HG03103 (cell line): ENCODE data around the gene GRM2.

Source experiments
- ATAC-seq: cut with Tn5 transposase; IDR thresholded peaks from one replicate; pipeline ENCODE4 v1.9.1; 2021; ENCODE audit warnings: low read depth; ENCODE audit not compliant: unreplicated experiment

GRM2 gene

GRCh38 chr3:51703761-51704510, 2.9 kb upstream of the GRM2 start:
- ATAC-seq = no peak

- ATAC-seq = no peak
These were observed 2.3 kb upstream of the GRM2 start for GRCh38 chr3:51704511-51704950.

GRCh38 chr3:51705276-51706020, 1.4 kb upstream of the GRM2 start:
- ATAC-seq = no peak

DNA sequence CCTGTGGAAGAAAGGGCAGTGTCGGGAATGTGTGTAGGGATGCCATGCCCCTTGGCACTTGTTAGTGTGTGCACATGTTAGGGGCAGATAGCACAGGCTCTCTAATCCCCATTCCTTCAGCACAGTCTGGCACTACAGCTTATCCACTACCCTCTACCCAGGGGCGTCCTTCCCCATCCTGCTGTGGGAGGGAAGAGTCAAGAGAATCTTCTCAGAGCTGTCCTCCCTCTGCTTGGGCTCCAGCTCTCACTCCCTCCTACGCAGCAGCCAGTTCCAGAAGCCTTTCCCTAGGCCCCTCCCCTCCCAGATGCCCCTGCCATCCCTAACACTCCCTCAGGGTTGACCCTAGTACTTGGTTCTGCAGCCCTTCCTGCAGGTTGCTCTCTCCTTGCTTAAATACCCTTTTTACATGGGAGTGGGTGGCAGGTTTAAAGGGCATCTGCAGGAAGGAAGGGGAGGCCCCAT, 815 bp upstream of the GRM2 start:
- ATAC-seq = no peak

DNA sequence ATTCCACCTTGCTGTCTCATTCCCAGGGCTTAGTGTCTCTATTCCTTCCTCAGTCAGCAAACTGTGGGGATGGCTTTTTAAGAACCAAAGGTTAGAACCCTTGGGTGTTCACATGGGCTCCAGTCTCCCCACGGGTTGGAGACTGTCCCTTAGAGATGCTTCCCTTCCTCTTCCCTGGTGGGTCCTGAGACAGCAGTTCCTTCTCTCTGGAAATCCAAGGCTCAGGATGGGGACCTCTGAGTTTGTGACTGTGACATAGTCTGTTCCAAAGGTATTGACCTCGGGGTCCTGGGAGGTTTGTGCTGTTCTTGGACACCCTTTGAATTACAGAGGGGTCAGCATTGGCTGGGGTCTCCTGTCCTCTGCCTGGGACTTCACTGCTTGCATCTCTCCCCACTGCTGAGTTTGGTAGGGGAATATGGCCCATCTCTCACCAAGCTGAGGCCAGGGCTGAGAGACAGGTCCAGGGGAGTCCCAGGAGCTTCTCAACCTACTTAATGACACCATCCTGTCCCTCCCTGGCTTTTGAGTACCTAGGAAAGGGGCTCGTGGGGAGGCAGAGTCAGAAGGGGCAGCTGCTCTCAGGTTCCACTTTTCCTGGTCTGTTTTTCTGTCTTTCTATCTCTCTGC, 1.5 kb downstream of the GRM2 start:
- no peak for ATAC-seq

- ATAC-seq = no peak
These were observed 2.1 kb downstream of the GRM2 start for GRCh38 chr3:51709004-51709420.

DNA sequence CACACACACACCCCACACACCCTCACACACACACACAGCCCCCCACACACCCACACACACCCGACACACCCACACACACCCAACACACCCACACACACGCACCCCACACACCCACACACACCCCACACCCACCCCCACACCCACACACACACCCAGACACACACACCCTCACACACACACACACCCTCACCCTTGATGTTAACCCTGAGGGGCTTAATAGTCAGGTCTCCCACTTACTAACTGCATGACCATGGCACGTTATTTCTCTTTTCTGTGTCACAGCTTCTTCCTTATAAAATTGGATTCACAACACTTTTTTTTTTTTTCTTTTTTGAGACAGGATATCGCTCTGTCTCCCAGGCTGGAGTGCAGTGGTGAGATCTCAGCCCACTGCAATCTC, 2.8 kb downstream of the GRM2 start:
- no peak for ATAC-seq

GRCh38 chr3:51710631-51711351, 3.9 kb downstream of the GRM2 start:
- ATAC-seq = no peak

DNA sequence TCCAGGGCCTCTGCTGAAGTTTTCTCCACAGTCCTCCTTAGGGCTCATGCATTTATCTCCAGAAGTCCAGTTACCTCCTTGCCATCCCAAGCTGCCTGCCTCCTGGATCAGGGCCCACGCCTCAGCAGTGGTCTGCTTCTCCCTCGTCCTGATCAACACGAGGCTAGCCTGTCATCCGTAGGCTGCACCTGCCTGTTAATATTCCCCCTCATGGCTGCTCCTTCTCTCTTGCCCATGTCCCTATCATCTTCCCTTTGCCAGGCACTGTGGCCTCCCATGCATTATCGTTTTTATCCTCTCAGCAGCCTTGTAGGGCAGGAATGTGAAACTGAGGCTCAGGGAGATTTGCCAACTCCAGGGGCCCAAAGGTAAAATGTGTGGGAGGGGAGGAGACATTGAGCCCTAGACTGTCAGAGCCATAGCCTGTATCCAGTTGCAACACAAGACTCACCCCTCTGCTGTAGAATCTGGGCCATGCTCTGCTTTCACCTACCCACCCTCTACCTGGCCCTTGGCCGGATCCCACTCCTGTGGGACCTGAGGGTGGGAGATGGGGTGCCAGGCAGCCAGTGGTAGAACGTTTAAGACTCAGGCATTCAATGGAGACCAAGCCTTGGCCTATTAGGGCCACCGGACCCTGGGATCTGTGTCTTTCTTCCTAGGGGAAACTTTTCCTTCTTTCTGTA, 4.6 kb downstream of the GRM2 start:
- ATAC-seq = no peak

GRCh38 chr3:51712038-51712420, 5.2 kb downstream of the GRM2 start:
- ATAC-seq = no peak

DNA sequence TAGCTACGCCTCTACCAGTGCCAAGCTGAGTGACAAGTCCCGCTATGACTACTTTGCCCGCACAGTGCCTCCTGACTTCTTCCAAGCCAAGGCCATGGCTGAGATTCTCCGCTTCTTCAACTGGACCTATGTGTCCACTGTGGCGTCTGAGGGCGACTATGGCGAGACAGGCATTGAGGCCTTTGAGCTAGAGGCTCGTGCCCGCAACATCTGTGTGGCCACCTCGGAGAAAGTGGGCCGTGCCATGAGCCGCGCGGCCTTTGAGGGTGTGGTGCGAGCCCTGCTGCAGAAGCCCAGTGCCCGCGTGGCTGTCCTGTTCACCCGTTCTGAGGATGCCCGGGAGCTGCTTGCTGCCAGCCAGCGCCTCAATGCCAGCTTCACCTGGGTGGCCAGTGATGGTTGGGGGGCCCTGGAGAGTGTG, 5.7 kb downstream of the GRM2 start:
- ATAC-seq = no peak

DNA sequence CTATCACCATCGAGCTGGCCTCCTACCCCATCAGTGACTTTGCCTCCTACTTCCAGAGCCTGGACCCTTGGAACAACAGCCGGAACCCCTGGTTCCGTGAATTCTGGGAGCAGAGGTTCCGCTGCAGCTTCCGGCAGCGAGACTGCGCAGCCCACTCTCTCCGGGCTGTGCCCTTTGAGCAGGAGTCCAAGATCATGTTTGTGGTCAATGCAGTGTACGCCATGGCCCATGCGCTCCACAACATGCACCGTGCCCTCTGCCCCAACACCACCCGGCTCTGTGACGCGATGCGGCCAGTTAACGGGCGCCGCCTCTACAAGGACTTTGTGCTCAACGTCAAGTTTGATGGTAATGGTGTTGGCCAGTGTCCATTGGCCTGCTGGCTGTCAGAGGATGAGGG, 6.1 kb downstream of the GRM2 start:
- no peak for ATAC-seq

- ATAC-seq = no peak
These were observed 8.5 kb downstream of the GRM2 start for GRCh38 chr3:51715231-51715976.

- no peak for ATAC-seq
These were observed 9.1 kb downstream of the GRM2 start for GRCh38 chr3:51715977-51716294.

- ATAC-seq = no peak
These were observed 9.9 kb downstream of the GRM2 start for GRCh38 chr3:51716805-51717204.

DNA sequence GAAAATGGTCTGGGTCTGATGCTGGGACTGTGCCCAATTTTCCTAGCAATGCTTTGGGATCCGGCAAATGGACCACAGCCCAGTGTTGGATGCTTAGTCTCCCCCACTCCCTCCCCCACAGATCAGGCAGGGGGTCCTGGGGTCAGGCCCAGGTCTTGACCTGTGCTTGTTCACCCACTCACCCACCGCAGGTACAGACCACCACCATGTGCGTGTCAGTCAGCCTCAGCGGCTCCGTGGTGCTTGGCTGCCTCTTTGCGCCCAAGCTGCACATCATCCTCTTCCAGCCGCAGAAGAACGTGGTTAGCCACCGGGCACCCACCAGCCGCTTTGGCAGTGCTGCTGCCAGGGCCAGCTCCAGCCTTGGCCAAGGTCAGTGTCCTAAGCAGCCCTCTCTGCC, 10.6 kb downstream of the GRM2 start:
- ATAC-seq = no peak

GRCh38 chr3:51717947-51718346, 11.1 kb downstream of the GRM2 start:
- no peak for ATAC-seq

DNA sequence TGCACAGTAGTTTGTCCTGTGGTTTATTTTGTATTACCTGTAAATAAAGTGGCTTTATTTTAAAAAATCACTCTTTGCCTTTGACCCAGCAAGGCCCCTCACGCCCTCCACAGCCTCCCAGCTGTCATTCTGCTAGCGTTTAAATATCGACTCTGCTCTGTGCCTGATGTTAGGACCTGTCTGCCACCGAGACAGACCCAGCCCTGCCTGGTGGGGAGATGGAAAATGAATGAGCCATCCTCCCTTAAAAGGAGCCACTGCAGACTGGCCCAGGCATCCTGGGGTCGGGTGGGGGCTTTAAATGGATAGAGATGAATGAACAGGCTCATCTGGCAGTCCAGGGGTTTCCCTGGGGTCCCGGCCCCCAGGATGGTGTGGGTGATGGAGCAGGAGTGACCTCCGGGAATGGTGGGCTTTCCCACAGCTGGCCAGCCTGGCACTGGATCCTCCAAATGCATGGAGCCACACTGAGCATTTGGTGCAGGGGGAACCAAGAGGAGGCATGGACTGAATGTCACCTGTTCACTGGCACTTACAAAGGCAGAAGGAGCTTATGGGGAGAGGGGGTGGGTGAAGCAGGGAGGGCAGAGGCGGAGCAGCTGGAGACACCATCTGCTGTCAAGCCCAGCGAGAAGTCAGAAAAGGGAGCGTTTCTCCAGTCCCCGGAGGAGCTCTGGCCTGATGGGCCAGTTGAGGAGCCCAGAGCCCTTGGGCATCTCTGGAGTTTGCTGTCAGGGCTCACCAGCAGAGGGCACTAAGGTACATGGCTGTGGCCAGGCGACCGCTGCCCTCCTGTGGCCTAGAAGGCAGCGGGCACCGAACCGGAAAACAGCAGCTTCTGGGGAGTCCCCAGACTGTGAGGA, 11.9 kb downstream of the GRM2 start:
- no peak for ATAC-seq
